Fibroblast of lung (primary cell): Measurements from ENCODE around the gene ARF5. TPM values are rescaled to one million over a fixed set of nuclear protein-coding genes. Genes with fewer than 3 reads are reported as not detected.

Source experiments
- DNase-seq, 2 donors: peaks; one replicate each; pipeline versions ENCODE4 v3.0.0 to v3.0.0-alpha.2; 2010; ENCODE audit warnings: low read depth in 2 of 2
- H2AFZ ChIP-seq: 2 replicates; pipeline ENCODE4 v1.5.1; 2012; ENCODE audit warnings: low read length, control low read depth, inconsistent platforms
- H3K27ac ChIP-seq: 2 replicates; pipeline ENCODE4 v1.5.1; 2011; ENCODE audit warnings: low read length, control low read depth; ENCODE audit not compliant: insufficient read depth
- H3K27me3 ChIP-seq: 2 replicates; pipeline ENCODE4 v1.5.1; 2011; ENCODE audit warnings: mild to moderate bottlenecking, low read length; ENCODE audit not compliant: control insufficient read depth, insufficient read depth
- H3K36me3 ChIP-seq: 2 replicates; pipeline ENCODE4 v1.5.1; 2011; ENCODE audit warnings: low read length; ENCODE audit not compliant: control insufficient read depth, insufficient read depth
- H3K4me1 ChIP-seq: 2 replicates; pipeline ENCODE4 v1.5.1; 2011; ENCODE audit warnings: low read length; ENCODE audit not compliant: control insufficient read depth, insufficient read depth; ENCODE audit errors: extremely low read depth
- H3K4me2 ChIP-seq: 2 replicates; pipeline ENCODE4 v1.5.1; 2011; ENCODE audit warnings: low read length, control low read depth; ENCODE audit not compliant: insufficient read depth; ENCODE audit errors: extremely low read depth
- H3K4me3 ChIP-seq, 4 experiments: fragments of 200-600 bp in 1 of 4; sonication (generic) in 1 of 4; replicated peaks in 1 of 4; 2 replicates each; pipeline ENCODE4 v1.5.1; 2011 to 2016; ENCODE audit warnings: low read length in 4 of 4, low read depth in 3 of 4, mild to moderate bottlenecking in 3 of 4, control low read depth in 2 of 4, inconsistent platforms in 1 of 4, mixed read lengths in 1 of 4; ENCODE audit not compliant: insufficient read depth in 1 of 4; ENCODE audit errors: control extremely low read depth in 1 of 4
- H3K79me2 ChIP-seq: 2 replicates; pipeline ENCODE4 v1.5.1; 2012; ENCODE audit warnings: mild to moderate bottlenecking, low read length, inconsistent platforms; ENCODE audit not compliant: control insufficient read depth, insufficient read depth
- H3K9ac ChIP-seq: 2 replicates; pipeline ENCODE4 v1.5.1; 2011; ENCODE audit warnings: mild to moderate bottlenecking, low read length, control low read depth; ENCODE audit not compliant: insufficient read depth
- H3K9me3 ChIP-seq: 2 replicates; pipeline ENCODE4 v1.5.1; 2012; ENCODE audit warnings: low read depth, low read length; ENCODE audit not compliant: control insufficient read depth, insufficient read depth
- H4K20me1 ChIP-seq: 2 replicates; pipeline ENCODE4 v1.5.1; 2011; ENCODE audit warnings: low read length; ENCODE audit not compliant: control insufficient read depth, insufficient read depth; ENCODE audit errors: extremely low read depth
- EZH2 ChIP-seq: IDR thresholded peaks from 2 replicates; pipeline ENCODE4 v1.5.1; 2012; ENCODE audit warnings: low read length, control low read depth, mild to moderate bottlenecking; ENCODE audit errors: missing control alignments
- polyA plus RNA-seq, 2 donors: library from polyadenylated mRNA; depleted of rRNA in 1 of 2; stranded (reverse) in 1 of 2; unstranded in 1 of 2; fragments of >200 nt; gene quantifications; 2 replicates each; pipeline ENCODE4 v1.2.1, GENCODE V29; 2011 to 2012; ENCODE audit warnings: missing spikeins in 1 of 2
- total RNA-seq: library from RNA; depleted of rRNA; stranded (reverse); fragments of >200 nt; gene quantifications from 2 replicates; pipeline ENCODE4 v1.2.1, GENCODE V29; 2014
- TF ChIP-seq, protein P1 (sequence below), 2 donors: IDR thresholded peaks in 1 of 2; conservative IDR thresholded peaks in 1 of 2; 1 replicate in 1 of 2; 2 replicates in 1 of 2; pipeline ENCODE4 v1.5.1; 2011 to 2012; ENCODE audit warnings: low read length in 2 of 2, control low read depth in 1 of 2, inconsistent platforms in 1 of 2, low read depth in 1 of 2, mild to moderate bottlenecking in 1 of 2

ARF5 gene
- total and polyA plus RNA-seq, 2 donors (not counting 1 experiment from before 2014, with no cell fraction given), result 113 to 185 TPM

- Histone ChIP-seq H3K9ac (no peak overlapping the region), H3K36me3 (no peaks in the 10 kb centered on the region), H3K4me2 (no peak overlapping the region), H3K4me3 (no peak overlapping the region), H3K79me2 (no peaks in the 10 kb centered on the region), H3K27ac (no peak overlapping the region), H3K4me1 (no peaks in the 10 kb centered on the region), H4K20me1 (no peaks in the 10 kb centered on the region), H3K9me3 (no peaks in the 10 kb centered on the region), H3K27me3 (no peaks in the 10 kb centered on the region), H2AFZ (no peak overlapping the region)
- no peak for DNase-seq
- no peak for TF ChIP-seq EZH2
- TF ChIP-seq, protein P1, sequence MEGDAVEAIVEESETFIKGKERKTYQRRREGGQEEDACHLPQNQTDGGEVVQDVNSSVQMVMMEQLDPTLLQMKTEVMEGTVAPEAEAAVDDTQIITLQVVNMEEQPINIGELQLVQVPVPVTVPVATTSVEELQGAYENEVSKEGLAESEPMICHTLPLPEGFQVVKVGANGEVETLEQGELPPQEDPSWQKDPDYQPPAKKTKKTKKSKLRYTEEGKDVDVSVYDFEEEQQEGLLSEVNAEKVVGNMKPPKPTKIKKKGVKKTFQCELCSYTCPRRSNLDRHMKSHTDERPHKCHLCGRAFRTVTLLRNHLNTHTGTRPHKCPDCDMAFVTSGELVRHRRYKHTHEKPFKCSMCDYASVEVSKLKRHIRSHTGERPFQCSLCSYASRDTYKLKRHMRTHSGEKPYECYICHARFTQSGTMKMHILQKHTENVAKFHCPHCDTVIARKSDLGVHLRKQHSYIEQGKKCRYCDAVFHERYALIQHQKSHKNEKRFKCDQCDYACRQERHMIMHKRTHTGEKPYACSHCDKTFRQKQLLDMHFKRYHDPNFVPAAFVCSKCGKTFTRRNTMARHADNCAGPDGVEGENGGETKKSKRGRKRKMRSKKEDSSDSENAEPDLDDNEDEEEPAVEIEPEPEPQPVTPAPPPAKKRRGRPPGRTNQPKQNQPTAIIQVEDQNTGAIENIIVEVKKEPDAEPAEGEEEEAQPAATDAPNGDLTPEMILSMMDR (conservative IDR thresholded peaks at IDR 0.05 in 1 of 2, IDR thresholded peaks at IDR 0.05 in 1 of 2; ENCODE audit: low read depth in 1 of 2, low read length in 2 of 2), result no peak
Measured at GRCh38 chr7:127608446-127608845, 20.2 kb downstream of the ARF5 start.

GRCh38 chr7:127609297-127609696 is 21.1 kb downstream of the ARF5 start:
- no peak for DNase-seq

DNA sequence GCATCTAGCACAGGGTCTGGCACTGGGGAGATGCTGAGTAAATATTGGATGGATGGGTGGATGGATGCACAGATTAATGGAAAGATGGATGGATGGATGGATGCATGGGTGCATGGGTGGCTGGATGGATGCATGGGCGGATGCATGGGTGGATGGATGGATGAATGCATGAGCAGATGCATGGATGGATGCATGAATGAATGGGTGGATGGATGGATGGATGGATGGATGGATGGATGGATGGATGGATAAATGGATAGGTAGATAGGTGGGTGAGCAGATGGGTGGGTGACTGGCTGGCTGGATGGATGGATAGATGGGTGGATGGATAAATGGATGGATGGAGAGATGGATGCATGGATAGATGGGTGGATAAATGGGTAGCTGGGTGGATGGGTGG is 24.1 kb downstream of the ARF5 start:
- no peak for TF ChIP-seq EZH2
- TF ChIP-seq, protein P1 (conservative IDR thresholded peaks at IDR 0.05 in 1 of 2, IDR thresholded peaks at IDR 0.05 in 1 of 2; ENCODE audit: low read depth in 1 of 2, low read length in 2 of 2), result no peak
- Histone ChIP-seq H3K79me2 (no peaks in the 10 kb centered on the region), H3K27ac (no peak overlapping the region), H3K27me3 (peaks cover 15% of the 10 kb centered on the region), H3K9me3 (no peaks in the 10 kb centered on the region), H3K36me3 (no peaks in the 10 kb centered on the region), H3K4me1 (no peaks in the 10 kb centered on the region), H4K20me1 (no peaks in the 10 kb centered on the region), H2AFZ (no peak overlapping the region), H3K4me3 (no peak overlapping the region), H3K4me2 (no peak overlapping the region), H3K9ac (no peak overlapping the region)
- DNase-seq, result no peak

More at GRCh38 chr7:127609297-127609696, 21.1 kb downstream of the ARF5 start:
- Histone ChIP-seq H3K4me2 (no peak overlapping the region), H3K36me3 (no peaks in the 10 kb centered on the region), H3K9me3 (no peaks in the 10 kb centered on the region), H3K9ac (no peak overlapping the region), H3K79me2 (no peaks in the 10 kb centered on the region), H3K27me3 (no peaks in the 10 kb centered on the region), H3K4me1 (no peaks in the 10 kb centered on the region), H3K27ac (no peak overlapping the region), H3K4me3 (no peak overlapping the region), H4K20me1 (no peaks in the 10 kb centered on the region), H2AFZ (no peak overlapping the region)
- TF ChIP-seq, protein P1 (conservative IDR thresholded peaks at IDR 0.05 in 1 of 2, IDR thresholded peaks at IDR 0.05 in 1 of 2; ENCODE audit: low read depth in 1 of 2, low read length in 2 of 2), result no peak
- TF ChIP-seq EZH2, result no peak
